Endothelial cell of umbilical vein (primary cell): ENCODE measurements around the gene RBM33. TPM values are rescaled to one million over a fixed set of nuclear protein-coding genes. Genes with fewer than 3 reads are reported as not detected.

Experiments used
- BruUV-seq: library from RNA; stranded (reverse); fragments of 400-500 nt; replicated peaks from 2 replicates; lab custom pipeline; 2021; lab: Mats Ljungman, UMichigan
- CTCF ChIA-PET: fragments of 300-600, 350-600 bp; sonication (Branson Sonifier 250); formaldehyde crosslinking; loops from one replicate; lab custom pipeline; 2021; ENCODE audit warnings: antibody characterized with exemption, inconsistent platforms; lab: Charles Lee
- POLR2A ChIA-PET: fragments of 300-600, 350-600 bp; sonication (Branson Sonifier 250); formaldehyde crosslinking; loops from one replicate; lab custom pipeline; 2021; ENCODE audit warnings: antibody characterized with exemption, inconsistent platforms; lab: Charles Lee
- DNase-seq: peaks from one replicate; pipeline ENCODE4 v3.0.0-alpha.2; 2011; ENCODE audit warnings: low read depth, low spot score
- FAIRE-seq: peaks from 2 replicates; lab custom pipeline; 2011; peaks lifted over from hg19 to GRCh38; lab: Jason Lieb, UNC
- H2AFZ ChIP-seq: 2 replicates; pipeline ENCODE4 v1.6.0; 2012; ENCODE audit warnings: low read depth, low read length, control low read depth, inconsistent platforms
- H3K27ac ChIP-seq: 2 replicates; pipeline ENCODE4 v1.5.1; 2011; ENCODE audit warnings: low read depth, mild to moderate bottlenecking, control low read depth, low read length, moderate library complexity; ENCODE audit not compliant: insufficient read depth
- H3K27me3 ChIP-seq, 2 experiments: 2 replicates each; pipeline versions ENCODE4 v1.6.0 to v1.6.1; 2011; ENCODE audit warnings: low read length in 2 of 2, mixed read lengths in 1 of 2; ENCODE audit not compliant: control insufficient read depth in 2 of 2, insufficient read depth in 2 of 2
- H3K36me3 ChIP-seq, 2 experiments: 2 replicates in 1 of 2; 3 replicates in 1 of 2; pipeline ENCODE4 v1.5.1; 2011; ENCODE audit warnings: low read length in 2 of 2, mild to moderate bottlenecking in 1 of 2, moderate library complexity in 1 of 2; ENCODE audit not compliant: control insufficient read depth in 2 of 2, insufficient read depth in 2 of 2; ENCODE audit errors: extremely low read depth in 1 of 2
- H3K4me1 ChIP-seq: 3 replicates; pipeline ENCODE4 v1.5.1; 2011; ENCODE audit warnings: mild to moderate bottlenecking, low read length; ENCODE audit not compliant: control insufficient read depth, insufficient read depth; ENCODE audit errors: extremely low read depth
- H3K4me2 ChIP-seq: 2 replicates; pipeline ENCODE4 v1.6.1; 2011; ENCODE audit warnings: low read length, control low read depth, mixed read lengths; ENCODE audit not compliant: insufficient read depth
- H3K4me3 ChIP-seq, 3 experiments: fragments of 200-600 bp in 1 of 3; sonication (generic), shearing (Covaris generic) in 1 of 3; replicated peaks in 1 of 3; 2 replicates each; pipeline ENCODE4 v1.5.1; 2011 to 2016; ENCODE audit warnings: control low read depth in 3 of 3, low read length in 3 of 3, mild to moderate bottlenecking in 2 of 3, inconsistent platforms in 1 of 3, low read depth in 1 of 3, moderate library complexity in 1 of 3; ENCODE audit not compliant: insufficient read depth in 1 of 3
- H3K79me2 ChIP-seq: 2 replicates; pipeline ENCODE4 v1.6.0; 2012; ENCODE audit warnings: low read length, inconsistent platforms; ENCODE audit not compliant: control insufficient read depth, insufficient read depth
- H3K9ac ChIP-seq: replicated peaks from 2 replicates; pipeline ENCODE3; 2011; ENCODE audit warnings: low read length, control low read depth; ENCODE audit not compliant: insufficient read depth; ENCODE audit errors: extremely low read depth
- H3K9me1 ChIP-seq: replicated peaks from 3 replicates; pipeline ENCODE4 v1.6.0; 2011; ENCODE audit warnings: mild to moderate bottlenecking, low read length; ENCODE audit not compliant: control insufficient read depth, insufficient read depth; ENCODE audit errors: extremely low read depth
- H3K9me3 ChIP-seq: replicated peaks from 2 replicates; pipeline ENCODE4 v1.5.1; 2012; ENCODE audit warnings: low read length, inconsistent platforms; ENCODE audit not compliant: control insufficient read depth, insufficient read depth
- H4K20me1 ChIP-seq: replicated peaks from 2 replicates; pipeline ENCODE3; 2011; ENCODE audit warnings: mild to moderate bottlenecking, low read length; ENCODE audit not compliant: control insufficient read depth, insufficient read depth; ENCODE audit errors: extremely low read depth
- EZH2 ChIP-seq: IDR thresholded peaks from 2 replicates; pipeline ENCODE4 v1.6.1; 2012; ENCODE audit warnings: borderline replicate concordance, low read depth, mild to moderate bottlenecking, moderate library complexity, low read length, inconsistent platforms; ENCODE audit not compliant: severe bottlenecking
- FOS ChIP-seq: IDR thresholded peaks from 2 replicates; pipeline ENCODE4 v1.6.1; 2011; ENCODE audit warnings: mild to moderate bottlenecking, low read length, moderate library complexity, borderline replicate concordance; ENCODE audit not compliant: insufficient read depth
- GATA2 ChIP-seq: IDR thresholded peaks from 2 replicates; pipeline ENCODE4 v1.7.0; 2011; ENCODE audit warnings: low read depth, mild to moderate bottlenecking, moderate library complexity, mixed read lengths, low read length; ENCODE audit not compliant: insufficient read length, insufficient read depth
- JUN ChIP-seq: IDR thresholded peaks from 2 replicates; pipeline ENCODE4 v1.6.1; 2011; ENCODE audit warnings: borderline replicate concordance, low read depth; ENCODE audit not compliant: insufficient read length, insufficient read depth
- MYC ChIP-seq: IDR thresholded peaks from one replicate; pipeline ENCODE4 v1.6.1; 2011; ENCODE audit warnings: mild to moderate bottlenecking, low read depth, low read length
- POLR2A ChIP-seq: IDR thresholded peaks from 2 replicates; pipeline ENCODE4 v1.6.1; 2012; ENCODE audit warnings: low read depth, mild to moderate bottlenecking, control low read depth, low read length
- POLR2AphosphoS5 ChIP-seq: IDR thresholded peaks from 2 replicates; pipeline ENCODE4 v1.6.1; 2012; ENCODE audit warnings: low read depth, mild to moderate bottlenecking, control low read depth, low read length, moderate library complexity; ENCODE audit not compliant: insufficient read depth
- dilution Hi-C: fragments of 300-500 bp; cut with MboI; formaldehyde crosslinking; loops from one replicate; pipeline ENCODE4 v1.15.0; 2019; ENCODE audit warnings: low sequenced_read_pairs; ENCODE audit not compliant: extremely low pct_ligation_motif_present
- intact Hi-C: fragments of 100-400 bp; cut with micrococcal nuclease; formaldehyde crosslinking; loops from one replicate; pipeline ENCODE4 v1.10.0; 2022
- polyA plus RNA-seq, 4 experiments: library from polyadenylated mRNA; depleted of rRNA in 3 of 4; stranded (reverse) in 3 of 4; unstranded in 1 of 4; fragments of >200 nt; gene quantifications; 2 replicates each; pipeline versions ENCODE4 v1.2.1 to v1.2.3, GENCODE V29; 2011 to 2012; ENCODE audit warnings: missing spikeins in 1 of 4
- total RNA-seq: library from RNA; stranded (reverse); gene quantifications from 2 replicates; pipeline ENCODE4 v1.2.3, GENCODE V29; 2021
- TF ChIP-seq, protein P1 (sequence below), 2 donors: IDR thresholded peaks; 1 replicate in 1 of 2; 2 replicates in 1 of 2; pipeline ENCODE4 v1.5.1; 2011; ENCODE audit warnings: low read length in 2 of 2, mild to moderate bottlenecking in 2 of 2, moderate library complexity in 2 of 2, control low read depth in 1 of 2, inconsistent platforms in 1 of 2, low read depth in 1 of 2; ENCODE audit not compliant: insufficient read depth in 1 of 2; ENCODE audit errors: extremely low read depth in 1 of 2
- TF ChIP-seq, protein P2 (sequence below): IDR thresholded peaks from 2 replicates; pipeline ENCODE4 v1.6.1; 2011; ENCODE audit not compliant: insufficient read depth, insufficient read length

The RBM33 gene
- total and polyA plus RNA-seq, 2 donors (not counting 3 experiments of a cell fraction or from before 2014, with no cell fraction given): 16.2 to 68.2 TPM

DNA sequence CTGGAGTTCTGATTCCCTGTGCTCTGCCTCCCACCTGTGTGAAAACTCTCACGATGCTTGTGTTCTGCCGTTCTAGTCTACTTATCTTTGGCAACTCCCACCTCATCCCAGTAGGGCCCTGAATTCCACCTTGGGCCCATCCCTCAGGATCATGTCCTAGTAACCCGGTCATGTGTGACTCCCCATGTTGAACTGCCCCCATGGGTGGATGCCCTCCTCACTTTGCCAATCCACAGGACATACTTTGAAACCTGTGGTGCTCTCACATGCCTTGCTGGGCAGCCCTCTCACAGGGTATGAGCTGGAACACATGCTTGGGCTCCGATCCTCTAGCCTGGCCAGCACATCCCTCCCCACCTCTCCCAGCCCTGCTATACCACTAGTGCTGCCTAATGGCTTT, 3.8 kb upstream of the RBM33 start:
- no peaks in the 10 kb centered on the region for H3K9me1 ChIP-seq
- intact Hi-C loops: loop anchor here (5.0 kb wide), 2 partner anchors 82 to 433 kb away; no protein-coding TSS in a partner anchor
- dilution Hi-C loops: no loop called here
- H3K27me3 ChIP-seq: peaks cover 0 to 3% of the 10 kb centered on the region in 2 experiments
- peaks cover 15% of the 10 kb centered on the region for H3K79me2 ChIP-seq
- H4K20me1 ChIP-seq: no peaks in the 10 kb centered on the region
- ChIA-PET POLR2A (no interaction called here), CTCF (no interaction called here)
- FAIRE-seq (no peak), DNase-seq (no peak)
- no TSS peak for BruUV-seq
- H3K9me3 ChIP-seq: no peaks in the 10 kb centered on the region
- H3K9ac ChIP-seq: no peak overlapping the region
- H3K4me2 ChIP-seq: no peak overlapping the region
- TF ChIP-seq JUN (no peak), EZH2 (no peak), POLR2A (no peak), MYC (no peak), POLR2AphosphoS5 (no peak), GATA2 (no peak), FOS (no peak)
- TF ChIP-seq, protein P1, sequence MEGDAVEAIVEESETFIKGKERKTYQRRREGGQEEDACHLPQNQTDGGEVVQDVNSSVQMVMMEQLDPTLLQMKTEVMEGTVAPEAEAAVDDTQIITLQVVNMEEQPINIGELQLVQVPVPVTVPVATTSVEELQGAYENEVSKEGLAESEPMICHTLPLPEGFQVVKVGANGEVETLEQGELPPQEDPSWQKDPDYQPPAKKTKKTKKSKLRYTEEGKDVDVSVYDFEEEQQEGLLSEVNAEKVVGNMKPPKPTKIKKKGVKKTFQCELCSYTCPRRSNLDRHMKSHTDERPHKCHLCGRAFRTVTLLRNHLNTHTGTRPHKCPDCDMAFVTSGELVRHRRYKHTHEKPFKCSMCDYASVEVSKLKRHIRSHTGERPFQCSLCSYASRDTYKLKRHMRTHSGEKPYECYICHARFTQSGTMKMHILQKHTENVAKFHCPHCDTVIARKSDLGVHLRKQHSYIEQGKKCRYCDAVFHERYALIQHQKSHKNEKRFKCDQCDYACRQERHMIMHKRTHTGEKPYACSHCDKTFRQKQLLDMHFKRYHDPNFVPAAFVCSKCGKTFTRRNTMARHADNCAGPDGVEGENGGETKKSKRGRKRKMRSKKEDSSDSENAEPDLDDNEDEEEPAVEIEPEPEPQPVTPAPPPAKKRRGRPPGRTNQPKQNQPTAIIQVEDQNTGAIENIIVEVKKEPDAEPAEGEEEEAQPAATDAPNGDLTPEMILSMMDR (IDR thresholded peaks at IDR 0.05; ENCODE audit: extremely low read depth in 1 of 2, insufficient read depth in 1 of 2, low read depth in 1 of 2, low read length in 2 of 2): no peak
- TF ChIP-seq, protein P2, sequence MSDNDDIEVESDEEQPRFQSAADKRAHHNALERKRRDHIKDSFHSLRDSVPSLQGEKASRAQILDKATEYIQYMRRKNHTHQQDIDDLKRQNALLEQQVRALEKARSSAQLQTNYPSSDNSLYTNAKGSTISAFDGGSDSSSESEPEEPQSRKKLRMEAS: no peak
- no peak overlapping the region for H3K4me3 ChIP-seq
- peaks cover 8% of the 10 kb centered on the region for H3K4me1 ChIP-seq
- no peaks in the 10 kb centered on the region for H3K36me3 ChIP-seq
- no peak overlapping the region for H2AFZ ChIP-seq
- no peak overlapping the region for H3K27ac ChIP-seq
